ENCODE data around the gene MGLL. TPM values are rescaled to one million over a fixed set of nuclear protein-coding genes. Genes with fewer than 3 reads are reported as not detected.

Gene MGLL
- total and polyA plus RNA-seq, 9 of the 15 experiments (the other 6 are each of a cell fraction or from before 2014, with no cell fraction given), result 0.12 to 0.32 (median 0.18) TPM; not detected in 6

DNA sequence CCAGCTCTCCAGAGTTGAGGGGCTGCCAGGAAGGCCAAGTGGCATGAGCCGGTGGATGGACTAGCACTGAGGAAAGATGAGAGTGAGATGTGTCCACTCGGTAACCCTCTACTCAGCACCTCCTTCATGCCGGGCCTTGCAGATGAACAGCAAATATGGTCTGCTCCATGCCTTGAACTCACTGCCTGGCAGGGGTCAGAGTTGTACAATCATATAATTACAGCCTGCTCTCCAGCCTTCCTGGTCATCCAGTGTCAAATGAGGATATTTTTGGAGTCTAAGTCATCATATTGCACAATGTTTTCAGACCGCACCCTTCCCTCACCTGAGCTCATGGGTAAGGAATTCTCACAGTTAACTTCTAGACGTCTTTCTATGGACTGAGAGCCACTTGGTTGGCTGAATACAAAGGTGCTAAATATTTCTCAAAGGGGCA lies 4.9 kb downstream of the MGLL start:
- Histone ChIP-seq H2AFZ (ENCODE audit: low read depth, low read length) (no peak overlapping the region), H3K9me1 (ENCODE audit: control insufficient read depth, insufficient read depth, low read length) (no peaks in the 10 kb centered on the region), H3K79me2 (ENCODE audit: control insufficient read depth, insufficient read depth, low read length) (no peaks in the 10 kb centered on the region), H3K4me2 (ENCODE audit: insufficient read depth, low read length) (no peak overlapping the region), H3K9me3 (replicated peaks; ENCODE audit: control insufficient read depth, insufficient read depth, low read depth, low read length) (no peaks in the 10 kb centered on the region), H3K4me3 (no peak overlapping the region), H3K27me3 (ENCODE audit: control insufficient read depth in 2 of 2, insufficient read depth in 2 of 2, low read length in 2 of 2) (peaks cover 14 to 60% of the 10 kb centered on the region in 2 experiments), H3K9ac (ENCODE audit: insufficient read depth in 1 of 2, low read depth in 2 of 2, low read length in 2 of 2) (no peak overlapping the region), H3K4me1 (replicated peaks in 1 of 2; ENCODE audit: control insufficient read depth in 2 of 2, insufficient read depth in 2 of 2, low read length in 2 of 2) (peaks cover 0 to 3% of the 10 kb centered on the region in 2 experiments; a peak in 2 of 5 replicates), H4K20me1 (replicated peaks; ENCODE audit: control insufficient read depth, insufficient read depth, low read length) (no peaks in the 10 kb centered on the region), H3K36me3 (ENCODE audit: control insufficient read depth, insufficient read depth, low read length) (no peaks in the 10 kb centered on the region), H3K27ac (ENCODE audit: extremely low read depth, low read depth, low read length) (no peak overlapping the region)
- WGBS (ENCODE audit: insufficient coverage, low coverage, missing lambda C conversion rate), result 3% methylated on average over 5 of the region's 5 CpGs
- TF ChIP-seq, protein P1, sequence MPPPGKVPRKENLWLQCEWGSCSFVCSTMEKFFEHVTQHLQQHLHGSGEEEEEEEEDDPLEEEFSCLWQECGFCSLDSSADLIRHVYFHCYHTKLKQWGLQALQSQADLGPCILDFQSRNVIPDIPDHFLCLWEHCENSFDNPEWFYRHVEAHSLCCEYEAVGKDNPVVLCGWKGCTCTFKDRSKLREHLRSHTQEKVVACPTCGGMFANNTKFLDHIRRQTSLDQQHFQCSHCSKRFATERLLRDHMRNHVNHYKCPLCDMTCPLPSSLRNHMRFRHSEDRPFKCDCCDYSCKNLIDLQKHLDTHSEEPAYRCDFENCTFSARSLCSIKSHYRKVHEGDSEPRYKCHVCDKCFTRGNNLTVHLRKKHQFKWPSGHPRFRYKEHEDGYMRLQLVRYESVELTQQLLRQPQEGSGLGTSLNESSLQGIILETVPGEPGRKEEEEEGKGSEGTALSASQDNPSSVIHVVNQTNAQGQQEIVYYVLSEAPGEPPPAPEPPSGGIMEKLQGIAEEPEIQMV (tag; conservative IDR thresholded peaks at IDR 0.05; ENCODE audit: low read depth), result no peak
- TF ChIP-seq SIN3B (IDR thresholded peaks at IDR 0.05; ENCODE audit: low read depth) (no peak), CEBPG (CRISPR knock-in tag; IDR thresholded peaks at IDR 0.05) (no peak), CEBPG (tag; conservative IDR thresholded peaks at IDR 0.05 in 1 of 2, IDR thresholded peaks at IDR 0.05 in 1 of 2) (peak; percentile 23 to 85; a peak in 3 of 4 replicates), KHSRP (IDR thresholded peaks at IDR 0.05) (no peak), MEF2A (IDR thresholded peaks at IDR 0.05; ENCODE audit: control insufficient read depth, low read depth, low read length) (0 out of 2 replicates have a peak, but pooled peaks have one; percentile 21), U2AF1 (optimal IDR thresholded peaks at IDR 0.05; ENCODE audit: low read depth, low read length) (no peak), CEBPB (tag; IDR thresholded peaks at IDR 0.05) (peak; percentile 79)
- TF ChIP-seq, protein P2, sequence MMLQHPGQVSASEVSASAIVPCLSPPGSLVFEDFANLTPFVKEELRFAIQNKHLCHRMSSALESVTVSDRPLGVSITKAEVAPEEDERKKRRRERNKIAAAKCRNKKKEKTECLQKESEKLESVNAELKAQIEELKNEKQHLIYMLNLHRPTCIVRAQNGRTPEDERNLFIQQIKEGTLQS (IDR thresholded peaks at IDR 0.05), result peak; percentile 23; the same call in 1 of the 2 replicates
- TF ChIP-seq, protein P2 (CRISPR knock-in tag; conservative IDR thresholded peaks at IDR 0.05), result no peak
- ATAC-seq, result no peak
- POLR2A ChIA-PET, result interaction anchor here (0.5 to 0.6 kb wide), 2 partner anchors 129 to 144 kb away, joined by 3 read pairs; partner anchors contain the start of gene ABTB1
- DNase-seq (ENCODE audit: extremely low read depth in 1 of 4, low spot score in 3 of 4), result no peak
- no TSS peak for BruUV-seq (replicated peaks)
- intact Hi-C loops (cut with micrococcal nuclease), result no loop called here
- CTCF ChIA-PET (ENCODE audit: low intra/inter-chr PET ratio), result no interaction called here
- no peak for FAIRE-seq
- in situ Hi-C loops (cut with MboI), result no loop called here
